ENCODE results near the gene TOM1L2.

GRCh38 chr17:17942846-17943245, 29.4 kb downstream of the TOM1L2 start:
- TF ChIP-seq CTCF (IDR thresholded peaks at IDR 0.05; ENCODE audit: poor library complexity, severe bottlenecking) (no peak), POLR2AphosphoS5 (IDR thresholded peaks at IDR 0.05) (no peak)

Measured in neural cell (in vitro differentiated cells).